HG03095 (cell line): ENCODE data around the gene PPP1R12A.

Experiments used
- ATAC-seq: cut with Tn5 transposase; IDR thresholded peaks from one replicate; pipeline ENCODE4 v1.9.1; 2021; ENCODE audit warnings: moderate library complexity; ENCODE audit not compliant: unreplicated experiment

The PPP1R12A gene

GRCh38 chr12:79773896-79774295 lies 161.0 kb downstream of the PPP1R12A start:
- ATAC-seq = no peak

DNA sequence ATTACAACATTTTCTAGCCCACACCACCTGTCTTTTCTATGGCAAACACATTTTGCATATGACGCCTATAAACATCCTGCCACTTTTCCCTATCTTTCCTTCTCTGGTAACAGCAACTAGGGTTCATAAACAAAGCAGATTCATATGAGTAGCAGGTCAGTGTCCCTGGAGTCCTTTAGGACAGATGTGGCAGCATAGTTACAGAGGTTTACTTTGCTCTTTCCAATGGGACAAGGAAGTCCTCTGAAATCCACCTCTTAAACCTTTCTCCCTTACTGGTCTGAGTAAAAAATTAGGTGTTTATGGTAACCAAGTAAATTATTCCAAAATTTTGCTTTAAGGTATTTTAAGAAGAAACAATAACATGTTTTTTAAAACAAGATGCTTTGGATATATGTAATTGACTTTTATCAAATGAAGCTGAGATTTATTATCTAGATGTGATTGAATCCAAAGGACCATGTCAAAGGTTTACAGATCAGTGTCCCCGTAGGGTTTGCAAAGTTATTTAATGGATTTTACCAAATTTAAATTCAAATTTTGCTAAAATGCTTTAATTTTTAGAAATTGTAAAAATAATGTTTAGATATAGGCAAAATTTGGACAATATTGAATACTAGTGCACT lies 164.9 kb downstream of the PPP1R12A start:
- ATAC-seq = no peak

DNA sequence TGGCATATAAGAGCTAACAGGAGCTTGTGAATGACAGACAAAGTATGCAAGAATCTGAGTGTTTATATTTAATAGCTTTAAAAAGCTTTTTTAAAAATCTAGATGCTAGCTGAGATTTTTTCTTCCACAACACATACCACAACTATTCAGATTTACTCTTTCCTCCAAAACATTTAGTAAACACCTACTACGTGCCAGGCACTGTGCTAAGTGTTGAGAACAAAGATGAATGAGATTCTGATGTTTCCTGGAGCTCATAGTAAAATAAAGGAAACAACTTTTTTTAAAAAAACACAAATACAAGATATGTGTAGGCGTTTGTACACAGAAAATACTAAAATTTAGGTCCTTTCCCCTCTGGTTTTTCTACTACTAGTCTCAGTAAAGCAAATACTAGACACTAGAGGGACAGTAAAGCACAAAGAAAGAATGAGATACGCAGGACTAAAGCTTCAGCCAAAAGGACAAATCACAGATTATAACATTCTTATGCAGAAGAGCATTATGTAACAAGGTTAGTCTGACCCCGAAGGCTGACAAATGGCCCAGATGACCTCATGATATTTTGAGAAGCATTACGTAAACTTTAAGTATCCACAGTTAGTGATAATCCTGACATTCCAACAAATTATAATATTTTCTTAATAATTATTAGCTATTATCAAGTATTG lies 165.6 kb downstream of the PPP1R12A start:
- no peak for ATAC-seq

GRCh38 chr12:79766705-79767464 lies 168.0 kb downstream of the PPP1R12A start:
- no peak for ATAC-seq

DNA sequence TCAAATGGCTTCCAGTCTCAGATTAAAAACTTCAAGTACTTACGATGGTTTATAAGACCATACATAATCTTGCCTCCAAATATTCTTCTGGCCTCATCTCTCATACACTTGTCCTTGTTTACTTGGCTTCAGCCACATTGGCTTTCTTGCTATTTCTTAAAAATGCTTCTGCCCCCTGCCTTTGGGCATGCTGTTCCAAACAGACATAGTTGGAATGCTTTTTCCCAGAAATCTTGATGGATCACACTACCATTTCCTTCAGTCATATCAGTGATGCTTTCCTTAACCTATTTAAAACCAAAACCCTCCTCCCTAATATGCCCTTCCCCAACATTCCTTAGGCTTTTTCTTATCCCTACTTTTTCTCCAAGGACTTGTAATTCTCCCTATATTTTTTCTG lies 169.7 kb downstream of the PPP1R12A start:
- ATAC-seq = no peak

DNA sequence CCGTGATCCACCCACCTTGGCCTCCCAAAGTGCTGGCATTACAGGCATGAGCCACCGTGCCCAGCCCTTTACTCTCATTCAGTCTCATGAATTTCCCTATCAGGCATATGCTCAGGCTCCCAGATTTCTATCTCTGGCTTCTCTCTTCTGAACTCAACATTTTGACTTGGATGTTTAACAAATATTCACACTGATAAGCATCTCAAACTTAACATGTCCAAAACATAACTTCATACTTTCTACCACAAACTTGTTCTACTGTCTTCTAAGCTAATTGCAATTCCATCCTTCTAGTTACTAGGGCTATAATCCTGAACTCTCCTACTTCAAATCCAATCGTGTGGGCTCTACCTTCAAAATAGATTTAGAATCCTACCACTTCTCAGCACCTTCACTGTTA lies 170.3 kb downstream of the PPP1R12A start:
- no peak for ATAC-seq

DNA sequence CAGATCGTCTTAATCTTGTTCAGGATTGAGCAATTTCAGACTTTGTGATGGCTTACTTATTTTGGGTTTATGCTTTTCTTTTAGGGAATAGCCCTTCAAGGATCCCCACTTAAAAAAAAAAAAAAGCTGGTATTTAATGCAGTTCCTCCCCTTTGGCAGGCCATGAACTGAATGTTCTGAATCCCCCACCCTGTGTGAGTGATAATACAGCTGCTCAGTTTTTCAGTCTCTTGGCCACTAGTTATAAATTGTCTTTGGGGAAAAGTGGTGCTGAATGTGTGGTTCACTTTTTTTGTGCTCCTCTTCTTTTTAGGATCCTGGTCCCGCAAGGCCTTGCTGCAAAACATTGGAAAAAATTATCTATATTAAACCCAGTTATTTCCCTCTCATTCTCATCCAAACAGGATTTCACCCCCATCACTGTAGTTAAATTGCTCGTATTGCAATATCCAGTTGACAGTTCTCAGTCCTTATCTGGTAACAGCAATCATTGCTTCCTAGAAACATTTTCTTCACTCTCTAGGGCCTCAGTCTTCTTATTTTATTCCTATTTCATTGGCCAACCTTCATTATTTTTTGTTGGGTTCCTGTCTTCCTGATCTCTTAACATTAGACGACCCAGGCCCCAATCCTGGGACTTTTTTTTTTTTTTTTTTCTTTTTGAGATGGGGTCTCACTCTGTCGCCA lies 171.0 kb downstream of the PPP1R12A start:
- no peak for ATAC-seq

DNA sequence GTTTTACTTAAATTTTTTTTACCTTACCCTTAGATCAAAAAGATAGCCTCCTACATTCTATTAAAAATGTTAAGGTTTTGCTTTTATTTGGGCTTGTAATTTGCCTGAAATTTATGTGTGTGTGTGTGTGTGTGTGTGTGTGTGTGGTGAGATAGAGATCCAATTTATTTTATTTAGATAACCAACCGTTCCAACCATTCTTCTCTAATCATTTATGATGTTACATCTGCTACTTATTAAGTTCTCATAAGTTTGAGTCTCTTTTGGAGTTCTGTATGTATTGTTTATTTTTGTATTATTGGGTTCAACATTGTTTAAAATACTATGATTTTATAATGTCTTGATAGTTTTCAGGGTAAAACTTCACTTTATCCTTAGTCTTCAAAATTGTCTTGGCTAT lies 173.6 kb downstream of the PPP1R12A start:
- ATAC-seq = no peak

DNA sequence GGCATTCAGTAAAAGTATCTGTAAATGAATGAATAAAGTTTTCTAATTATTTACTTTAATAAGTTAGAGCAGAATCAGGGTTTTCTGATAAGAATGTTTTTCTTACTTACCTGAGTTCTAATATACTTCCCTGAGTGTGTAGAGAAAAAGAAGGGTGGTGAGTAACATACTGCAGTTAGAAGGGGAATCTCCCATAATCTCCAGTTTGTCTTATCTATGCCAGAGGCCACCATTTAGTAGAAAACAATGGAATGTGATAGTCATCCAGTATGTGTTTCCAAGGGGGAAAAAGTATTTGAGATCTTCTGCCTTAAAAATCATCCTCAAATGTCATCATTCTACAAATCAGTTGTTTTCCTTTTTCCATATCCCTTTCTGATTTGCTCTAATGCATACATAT lies 187.6 kb downstream of the PPP1R12A start:
- ATAC-seq = no peak

- peak; percentile 76 for ATAC-seq
Measured at GRCh38 chr12:79737875-79738718, 196.8 kb downstream of the PPP1R12A start.

GRCh38 chr12:79732638-79733037 lies 202.3 kb downstream of the PPP1R12A start:
- ATAC-seq = no peak

DNA sequence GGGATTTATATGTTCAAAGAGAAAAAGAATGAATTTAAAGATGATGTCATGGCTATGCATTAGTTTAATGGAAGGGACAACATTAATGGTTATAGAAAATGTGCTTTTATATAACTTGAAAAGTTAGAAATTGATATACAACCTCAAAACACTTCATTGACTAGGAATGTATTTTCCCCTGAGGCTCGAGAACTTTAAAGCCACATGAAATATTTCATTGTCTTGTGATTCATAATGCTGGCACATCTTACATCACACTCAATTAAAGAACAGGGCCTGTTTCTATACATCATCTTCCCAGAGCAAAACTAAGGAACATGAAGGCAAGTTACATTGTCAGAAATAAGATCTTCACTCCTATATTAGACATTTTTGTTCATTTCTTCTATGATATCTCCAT lies 208.9 kb downstream of the PPP1R12A start:
- no peak for ATAC-seq
